Left ventricle myocardium superior (tissue), 1 donor: ENCODE measurements around the gene FAM216A. TPM values are rescaled to one million over a fixed set of nuclear protein-coding genes. Genes with fewer than 3 reads are reported as not detected.
"Not testable (repeated sequence)": the region's sequence is repeated elsewhere in the genome, so short reads cannot be mapped to it uniquely, and the experiment has no call there.

ENCODE experiments used
- ATAC-seq: fragments of 200-7000 bp; cut with Tn5 transposase; one replicate; pipeline ENCODE4 v1.9.1; 2020; ENCODE audit warnings: mild to moderate bottlenecking, moderate library complexity
- DNase-seq: peaks from one replicate; pipeline ENCODE4 v3.0.0-alpha.2; 2020
- intact Hi-C: fragments of 100-400 bp; cut with micrococcal nuclease; formaldehyde crosslinking; loops from one replicate; pipeline ENCODE4 v1.11.0; 2022
- long read RNA-seq: library from polyadenylated mRNA; unstranded; transcript quantifications from one replicate; pipeline ENCODE4 v2.0.0, GENCODE V29; 2021
- total RNA-seq: library from RNA; stranded (reverse); fragmentation: NEBNext Ultra II Directional; extraction: Animal tissue kit (Norgen Biotek cat#: 25700); gene quantifications from one replicate; pipeline ENCODE4 v1.2.1, GENCODE V29; 2021
- donor health status: DM: no; HTN: yes; CAD: no; lungs with severe emphysema.

Gene FAM216A, protein sequence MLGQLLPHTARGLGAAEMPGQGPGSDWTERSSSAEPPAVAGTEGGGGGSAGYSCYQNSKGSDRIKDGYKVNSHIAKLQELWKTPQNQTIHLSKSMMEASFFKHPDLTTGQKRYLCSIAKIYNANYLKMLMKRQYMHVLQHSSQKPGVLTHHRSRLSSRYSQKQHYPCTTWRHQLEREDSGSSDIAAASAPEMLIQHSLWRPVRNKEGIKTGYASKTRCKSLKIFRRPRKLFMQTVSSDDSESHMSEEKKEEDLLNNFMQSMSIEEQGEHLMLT
- 3.8 TPM for total RNA-seq
- long read RNA-seq, partial matches to known transcripts, result 0 of 7 reads
- long read RNA-seq, other reads (novel, unspliced or antisense), result 3 of 7 reads

DNA sequence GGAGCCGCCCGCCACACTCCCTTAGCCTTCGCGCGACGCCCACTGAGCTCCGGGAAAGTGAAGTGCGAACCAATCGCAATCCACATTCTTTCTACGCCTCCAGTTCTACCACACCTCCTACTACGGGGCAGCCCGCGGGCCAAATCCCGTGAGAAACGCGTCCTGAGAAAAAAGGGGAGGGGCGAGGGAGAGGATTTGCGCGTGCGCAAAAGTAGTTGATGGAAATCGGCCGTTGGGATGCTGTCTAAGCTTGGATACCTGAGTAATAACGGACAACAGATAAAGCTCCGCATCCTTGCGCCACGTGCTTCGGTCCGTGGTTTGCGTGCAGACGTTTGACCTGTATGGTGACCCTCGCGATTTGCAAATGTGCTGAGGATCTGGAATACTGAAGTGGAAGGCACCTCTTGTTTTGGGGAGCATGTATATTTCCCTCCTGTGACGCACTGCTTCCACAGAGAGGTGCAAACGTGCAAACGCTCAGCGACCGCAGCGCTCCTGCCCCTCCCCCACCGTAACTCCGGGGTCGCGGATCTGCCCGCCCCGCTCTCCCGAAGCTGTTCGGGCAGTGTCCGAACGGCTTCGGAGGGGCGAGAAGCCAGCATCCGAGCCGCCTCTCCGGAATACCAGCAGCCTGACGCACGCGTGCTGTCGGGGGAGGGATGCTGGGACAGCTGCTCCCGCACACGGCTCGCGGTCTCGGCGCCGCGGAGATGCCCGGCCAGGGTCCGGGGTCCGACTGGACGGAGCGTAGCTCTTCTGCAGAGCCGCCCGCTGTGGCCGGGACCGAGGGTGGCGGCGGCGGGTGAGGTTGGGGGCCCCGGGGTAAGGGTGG, at the start of gene FAM216A, which contains the start of gene GPN3:
Gene FAM216A, plus strand, starts transcription at position 632 of the 835 bp plus-strand sequence. Its CDS starts 31 bp downstream, at position 663.
Gene GPN3, minus strand, starts transcription at position 44 of the 835 bp plus-strand sequence. CDS start 54 bp downstream, outside the sequence.
- intact Hi-C loops, result no loop called here
- ATAC-seq (peak; percentile 95), DNase-seq (peak; percentile 96)

DNA sequence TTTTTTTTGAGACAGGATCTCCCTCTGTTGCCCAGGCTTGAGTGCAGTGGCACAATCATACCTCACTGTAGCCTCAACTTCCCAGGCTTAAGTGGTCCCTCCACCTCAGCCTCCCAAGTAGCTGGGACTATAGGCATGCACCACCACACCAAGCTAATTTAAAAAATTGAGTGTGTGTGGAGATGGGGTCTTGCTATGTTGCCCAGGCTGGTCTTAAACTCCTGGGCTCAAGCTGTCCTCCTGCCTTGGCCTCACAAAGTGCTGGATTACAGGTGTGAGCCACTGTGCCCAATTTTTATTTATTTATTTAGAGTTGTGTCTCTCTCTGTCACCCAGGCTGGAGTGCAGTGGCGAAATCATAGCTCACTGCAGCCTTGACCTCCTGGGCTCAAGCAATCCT, 48.0 kb upstream of the FAM216A start:
- intact Hi-C loops, ATAC-seq, DNase-seq: not testable (repeated sequence)

DNA sequence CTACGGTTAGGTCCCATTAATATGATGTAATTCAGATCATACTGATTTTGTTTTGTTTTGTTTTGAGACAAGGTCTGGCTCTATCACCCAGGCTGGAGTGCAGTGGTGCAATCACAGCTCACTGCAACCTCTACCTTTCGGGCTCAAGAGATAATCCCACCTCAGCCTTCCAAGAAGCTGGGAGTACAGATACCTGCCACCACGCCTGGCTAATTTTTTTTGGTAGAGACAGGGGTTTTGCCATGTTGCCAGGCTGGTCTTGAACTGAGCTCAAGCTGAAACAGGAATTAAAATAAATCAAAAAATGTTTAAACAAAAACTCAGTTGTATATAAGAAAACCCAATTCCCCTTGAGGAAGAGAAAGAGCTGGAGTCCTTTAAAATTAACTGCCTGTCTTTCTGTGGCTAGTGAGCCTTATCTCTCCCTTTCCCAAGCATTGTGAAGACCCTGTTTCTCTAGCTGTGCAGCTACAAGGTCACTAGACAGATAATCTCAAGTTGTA, 47.4 kb upstream of the FAM216A start:
- ATAC-seq (no peak), DNase-seq (no peak)
- intact Hi-C loops, result no loop called here

DNA sequence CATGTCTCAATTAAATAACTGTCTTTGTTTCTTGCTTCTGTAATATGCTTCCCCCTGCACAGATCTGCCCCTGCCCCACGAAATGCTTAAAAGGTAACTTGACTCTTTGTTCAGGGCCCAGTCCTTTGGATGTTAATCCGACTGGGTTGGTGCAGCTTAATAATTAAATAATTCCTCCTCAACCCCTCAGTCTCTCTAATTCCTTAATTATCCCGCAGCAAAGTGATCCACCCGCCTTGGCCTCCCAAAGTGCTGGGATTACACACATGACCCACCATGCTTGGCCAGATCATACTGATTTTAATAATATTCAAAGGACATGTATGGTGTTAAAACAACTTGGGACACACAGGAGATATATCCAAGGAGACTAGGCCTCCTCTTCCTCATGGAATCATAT, 46.9 kb upstream of the FAM216A start:
- DNase-seq, result no peak
- intact Hi-C loops, result no loop called here
- ATAC-seq, result no peak

DNA sequence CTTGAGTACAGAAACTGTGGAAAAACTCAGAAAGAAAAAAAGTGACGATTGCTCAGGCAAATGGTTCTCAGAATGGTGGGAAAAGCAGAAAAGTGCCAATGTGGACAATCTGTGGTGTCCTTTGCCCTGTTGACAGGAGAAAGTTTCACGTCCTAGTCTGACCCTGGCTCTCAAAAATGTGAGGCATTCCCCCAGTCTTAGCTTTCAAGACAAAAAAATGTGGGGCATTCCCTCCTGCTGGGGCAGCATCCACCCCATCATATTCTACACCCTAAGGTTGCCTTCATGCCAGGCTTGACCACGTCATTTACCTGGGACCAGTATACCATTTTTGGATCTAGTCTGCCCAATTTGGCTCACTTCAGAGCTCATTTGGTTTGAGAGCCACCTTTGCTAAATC, 44.4 kb upstream of the FAM216A start:
- no peak for ATAC-seq
- intact Hi-C loops, result no loop called here
- no peak for DNase-seq

DNA sequence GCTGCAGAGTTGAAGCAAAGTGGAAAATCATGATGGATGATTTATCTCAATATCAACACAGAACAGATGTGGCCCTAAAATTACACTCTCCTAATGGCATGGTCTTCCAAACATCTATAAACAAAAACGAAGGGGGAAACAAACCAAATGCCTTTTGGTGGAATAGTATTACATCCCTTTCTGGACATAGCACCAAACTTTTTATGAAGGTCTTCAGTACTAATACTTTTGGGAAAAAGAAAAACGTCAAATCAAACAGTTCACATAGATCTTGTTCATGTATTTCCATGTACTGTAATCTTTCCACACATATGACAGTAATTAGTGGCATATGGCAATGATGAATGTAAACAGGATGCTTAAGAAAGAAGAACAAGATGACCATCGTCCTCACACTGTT, 42.2 kb upstream of the FAM216A start:
- intact Hi-C loops, result no loop called here
- ATAC-seq, result no peak
- DNase-seq, result no peak

DNA sequence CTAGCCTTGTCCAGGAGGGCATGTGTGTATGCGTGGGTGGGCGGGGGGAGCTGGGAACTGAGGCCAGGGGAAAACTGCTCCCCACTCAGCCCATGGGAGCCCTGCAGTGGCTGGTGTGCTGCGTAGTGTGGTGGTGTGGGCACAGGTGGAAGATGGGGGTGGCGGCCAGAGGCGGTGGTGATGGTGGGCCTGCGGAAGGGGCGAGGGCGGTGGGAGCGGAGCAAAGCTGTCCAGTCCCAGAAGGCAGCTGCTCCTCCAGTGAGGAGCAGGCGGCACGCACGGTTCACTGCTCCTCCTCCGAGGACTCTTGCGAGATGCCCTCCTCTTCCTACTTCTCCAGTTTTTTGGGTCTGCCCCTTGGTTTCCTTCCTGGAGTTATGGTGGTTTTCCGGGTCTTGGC, 39.0 kb upstream of the FAM216A start:
- not testable (repeated sequence) for ATAC-seq, DNase-seq
- intact Hi-C loops, result loop anchor here (5.0 kb wide), 1 partner anchor 327 kb away; no protein-coding TSS in a partner anchor

DNA sequence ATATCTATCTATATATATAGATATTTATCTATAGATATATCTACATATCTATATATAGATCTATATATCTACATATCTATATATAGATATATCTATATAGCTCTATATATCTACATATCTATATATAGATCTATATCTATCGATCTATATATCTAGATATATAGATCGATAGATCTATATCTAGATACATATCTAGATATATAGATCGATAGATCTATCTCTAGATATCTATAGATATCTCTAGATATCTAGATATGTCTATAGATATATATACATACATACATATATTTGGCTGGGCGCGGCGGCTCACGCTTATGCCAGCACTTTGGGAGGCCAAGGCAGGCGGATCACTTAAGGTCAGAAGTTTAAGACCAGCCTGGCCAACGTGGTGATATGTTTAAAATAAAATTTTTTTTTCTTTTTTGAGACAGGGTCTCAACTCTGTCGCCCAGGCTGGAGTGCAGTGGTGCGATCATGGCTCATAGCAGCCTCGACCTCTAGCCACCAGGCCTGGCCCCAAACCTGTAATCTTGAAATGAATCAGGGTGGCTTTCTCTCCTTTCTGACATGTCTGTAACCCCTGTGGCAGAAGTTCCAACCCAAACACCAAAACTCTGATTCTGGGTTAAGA, 36.6 kb upstream of the FAM216A start:
- no peak for ATAC-seq
- intact Hi-C loops, result loop anchor here (5.0 kb wide), 1 partner anchor 330 kb away; no protein-coding TSS in a partner anchor
- DNase-seq, result peak; percentile 41

DNA sequence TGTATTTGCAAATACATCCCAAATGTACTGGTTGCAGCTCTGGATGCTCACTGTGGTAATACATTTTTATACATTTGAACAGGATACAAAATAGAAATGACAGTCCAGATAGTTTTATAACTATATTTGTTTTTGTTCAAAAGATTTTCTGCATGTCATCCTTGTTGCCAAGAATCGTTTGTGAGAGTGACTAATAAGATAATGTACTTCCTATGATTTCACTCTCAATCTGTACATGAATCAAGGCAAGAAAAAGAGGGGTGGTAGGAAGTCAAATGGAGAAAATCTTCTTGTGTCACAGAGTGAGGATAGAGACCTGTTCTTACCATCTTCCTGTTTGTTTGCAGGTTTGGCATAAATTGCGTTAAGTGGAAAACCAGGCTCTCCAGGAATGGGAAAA, 32.4 kb upstream of the FAM216A start:
- DNase-seq, result no peak
- no peak for ATAC-seq
- intact Hi-C loops, result no loop called here

DNA sequence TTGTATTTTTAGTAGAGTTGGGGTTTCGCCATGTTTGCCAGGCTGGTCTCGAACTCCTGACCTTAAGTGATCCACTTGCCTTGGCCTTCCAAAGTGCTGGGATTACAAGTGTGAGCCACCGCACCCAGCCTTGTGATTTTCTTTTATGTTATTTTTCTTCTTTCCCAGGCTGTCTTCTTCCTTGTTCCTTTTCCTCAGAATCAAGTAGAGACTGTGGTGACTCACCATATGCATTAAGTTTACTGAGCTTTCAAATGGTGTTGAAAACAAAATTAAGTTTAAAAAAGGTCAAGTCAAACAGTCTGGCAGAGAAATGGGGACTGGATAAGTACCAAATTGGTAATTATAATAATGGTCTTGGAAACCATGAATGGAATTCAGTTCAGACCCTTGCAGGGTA, 24.2 kb upstream of the FAM216A start:
- DNase-seq (no peak), ATAC-seq (no peak)
- intact Hi-C loops, result no loop called here

DNA sequence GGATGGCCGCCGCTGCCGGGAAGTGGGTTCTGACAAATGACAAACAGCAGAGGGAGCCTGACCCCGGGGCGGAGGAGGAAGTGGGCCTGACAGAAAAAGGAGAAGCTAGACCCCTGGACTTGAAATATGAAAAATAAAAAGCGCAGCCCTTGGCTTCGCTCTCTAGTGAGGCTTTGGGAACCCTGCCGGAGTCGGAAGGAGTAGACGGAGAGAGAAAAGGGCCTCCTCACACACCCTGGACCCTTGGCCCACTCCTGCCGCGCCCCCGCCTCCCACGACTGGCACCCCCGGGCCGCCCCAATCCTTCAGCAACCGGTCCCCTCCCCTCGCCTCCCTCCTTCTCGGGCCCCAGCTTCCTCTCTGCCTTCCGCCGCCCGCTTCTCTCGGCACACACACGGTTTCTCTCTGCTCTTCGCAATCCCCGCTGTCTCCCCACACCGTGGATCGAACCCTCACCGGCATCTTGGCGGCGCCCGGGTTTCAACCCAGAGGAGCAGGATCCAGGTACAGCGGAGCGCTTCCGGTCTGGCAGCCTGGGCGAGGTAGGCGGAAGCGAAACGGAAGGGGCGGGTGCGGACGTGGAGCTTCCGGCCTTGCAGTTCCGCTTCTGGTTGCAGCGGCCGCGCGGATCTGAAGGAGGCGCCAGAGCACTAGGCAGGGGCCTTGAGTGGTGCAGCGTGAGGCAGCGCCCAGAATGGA, 18.7 kb upstream of the FAM216A start, which contains the start of gene ARPC3:
Gene ARPC3, minus strand, starts transcription at position 539 of the 699 bp plus-strand sequence. Its CDS starts 77 bp downstream, at position 462.
- intact Hi-C loops, result loop anchor here (5.0 kb wide), 1 partner anchor 437 kb away; no protein-coding TSS in a partner anchor
- peak; percentile 97 for DNase-seq
- ATAC-seq, result peak; percentile 99

DNA sequence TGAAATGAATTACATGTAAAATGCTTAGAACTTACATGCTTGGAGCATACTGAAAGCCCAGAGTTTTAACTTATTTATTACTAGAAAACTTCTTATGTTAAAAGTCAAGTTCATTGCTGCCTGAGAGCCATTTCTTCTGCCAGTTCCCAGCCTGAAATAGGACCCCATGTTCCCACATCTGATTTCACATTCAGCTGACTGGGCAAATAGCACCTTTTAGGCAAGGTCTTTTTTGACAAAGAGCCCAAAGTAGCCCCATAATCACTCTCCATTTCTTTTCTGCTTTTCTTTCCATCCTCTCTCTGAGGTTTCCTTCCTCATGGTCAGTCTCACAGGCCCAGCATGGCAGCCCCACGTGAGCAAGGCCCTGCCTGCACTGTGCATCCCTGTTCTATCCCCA, 17.4 kb upstream of the FAM216A start:
- intact Hi-C loops, result no loop called here
- DNase-seq (no peak), ATAC-seq (no peak)

DNA sequence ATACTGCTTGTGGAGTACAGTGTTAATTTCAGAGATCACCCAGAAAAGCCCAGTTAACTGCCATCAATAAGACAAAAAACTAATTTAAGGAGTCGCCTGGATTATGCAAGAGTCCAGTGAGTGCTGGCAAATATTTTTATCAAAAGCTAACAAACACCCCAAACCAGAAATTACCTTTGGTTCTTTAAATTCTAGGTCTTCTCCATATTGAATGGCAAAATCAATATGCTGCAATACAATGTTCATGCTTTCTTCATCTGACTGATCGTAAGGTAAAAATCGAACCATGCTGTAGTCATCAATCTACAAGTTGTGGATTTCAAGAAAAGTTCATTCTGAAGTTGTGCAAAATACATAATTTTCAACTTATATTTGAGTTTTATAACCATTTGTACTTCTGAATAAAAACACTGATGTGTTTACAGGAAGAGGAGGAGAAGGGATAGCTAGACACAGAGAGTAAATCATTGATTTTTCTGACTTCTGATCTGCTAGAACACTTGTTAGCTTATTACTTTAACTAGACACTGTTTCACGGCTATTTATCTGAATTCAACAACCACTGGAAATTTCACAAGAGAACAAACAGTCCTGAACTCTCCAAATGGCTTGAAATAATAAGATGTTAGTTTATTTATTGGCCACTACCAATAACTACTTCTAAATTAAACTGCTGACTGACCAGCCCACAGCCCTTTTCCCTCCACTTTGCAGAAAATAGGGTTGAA, 14.9 kb upstream of the FAM216A start:
- intact Hi-C loops, result no loop called here
- DNase-seq, result no peak

DNA sequence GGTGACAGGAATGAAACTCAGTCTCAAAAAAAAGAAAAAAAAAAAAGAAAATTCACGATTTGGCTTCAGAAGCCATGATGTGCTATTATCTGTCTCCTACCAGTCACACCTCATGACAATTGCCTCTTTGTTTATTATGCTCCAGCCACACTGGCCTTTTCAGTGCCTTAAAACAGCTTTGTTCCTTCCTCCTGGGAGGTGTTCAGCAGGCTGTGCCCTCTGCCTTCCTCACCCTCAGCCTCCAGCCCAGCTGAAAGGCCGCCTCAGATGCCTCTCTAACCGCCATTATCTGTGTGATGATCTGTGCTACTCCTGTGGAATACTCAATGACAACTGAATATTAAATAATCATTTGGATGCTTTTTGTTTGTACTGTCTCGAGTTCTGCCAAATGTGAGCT, 9.9 kb upstream of the FAM216A start:
- intact Hi-C loops, result no loop called here
- ATAC-seq (no peak), DNase-seq (no peak)

More for the DNA sequence above, 14.9 kb upstream of the FAM216A start:
- no peak for ATAC-seq

DNA sequence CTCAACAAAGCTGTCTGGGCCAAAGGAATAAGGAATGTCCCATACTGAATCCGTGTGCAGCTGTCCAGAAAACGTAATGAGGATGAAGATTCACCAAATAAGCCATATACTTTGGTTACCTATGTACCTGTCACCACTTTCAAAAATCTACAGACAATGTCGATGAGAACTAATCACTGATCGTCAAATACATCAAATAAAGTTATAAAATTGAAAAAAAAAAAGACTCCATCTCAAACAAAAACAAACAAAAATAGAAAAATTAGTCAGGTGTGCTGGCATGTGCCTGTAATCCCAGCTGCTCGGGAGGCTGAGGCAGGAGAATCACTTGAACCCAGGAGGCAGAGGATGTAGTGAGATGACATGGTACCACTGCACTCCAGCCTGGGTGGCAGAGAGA, 7.5 kb upstream of the FAM216A start:
- DNase-seq, result not testable (repeated sequence)

DNA sequence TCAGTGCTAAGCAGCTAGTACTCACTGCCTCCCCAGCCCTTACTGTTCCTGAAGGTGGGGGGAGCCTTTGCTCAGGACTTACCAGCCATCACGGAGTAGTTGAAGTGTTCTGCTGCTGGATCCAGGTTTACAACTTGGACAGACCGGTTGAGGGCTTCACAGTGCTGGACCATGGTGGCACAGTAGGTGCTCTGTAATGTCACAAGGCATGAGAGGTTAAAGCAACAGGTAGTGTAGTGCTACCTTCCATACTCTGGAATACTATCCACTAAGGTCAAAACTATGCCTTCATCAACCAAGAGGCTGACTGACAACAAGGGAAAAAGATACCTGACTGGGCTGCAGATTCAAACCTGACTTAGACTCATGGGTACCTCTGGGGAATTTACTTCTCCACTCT, 3.6 kb upstream of the FAM216A start:
- no peak for ATAC-seq

More for the DNA sequence above, 7.5 kb upstream of the FAM216A start:
- intact Hi-C loops, ATAC-seq: not testable (repeated sequence)

DNA sequence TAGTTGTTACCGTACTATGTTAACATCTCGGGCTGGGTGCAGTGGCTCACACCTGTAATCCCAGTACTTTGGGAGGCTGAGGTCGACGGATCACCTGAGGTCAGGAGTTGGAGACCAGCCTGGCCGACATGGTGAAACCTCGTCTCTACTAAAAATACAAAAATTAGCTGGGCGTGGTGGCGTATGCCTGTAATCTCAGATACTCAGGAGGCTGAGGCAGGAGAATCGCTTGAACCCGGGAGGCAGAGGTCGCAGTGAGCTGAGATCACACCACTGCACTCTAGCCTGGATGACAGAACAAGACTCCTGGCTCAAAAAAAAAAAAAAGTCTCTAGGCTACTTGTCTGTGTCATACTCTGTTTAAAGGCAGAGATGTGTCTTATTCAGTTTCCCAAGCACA, 2.9 kb upstream of the FAM216A start:
- DNase-seq, ATAC-seq, intact Hi-C loops: not testable (repeated sequence)

More for the DNA sequence above, 3.6 kb upstream of the FAM216A start:
- intact Hi-C loops, result no loop called here
- DNase-seq, result no peak

DNA sequence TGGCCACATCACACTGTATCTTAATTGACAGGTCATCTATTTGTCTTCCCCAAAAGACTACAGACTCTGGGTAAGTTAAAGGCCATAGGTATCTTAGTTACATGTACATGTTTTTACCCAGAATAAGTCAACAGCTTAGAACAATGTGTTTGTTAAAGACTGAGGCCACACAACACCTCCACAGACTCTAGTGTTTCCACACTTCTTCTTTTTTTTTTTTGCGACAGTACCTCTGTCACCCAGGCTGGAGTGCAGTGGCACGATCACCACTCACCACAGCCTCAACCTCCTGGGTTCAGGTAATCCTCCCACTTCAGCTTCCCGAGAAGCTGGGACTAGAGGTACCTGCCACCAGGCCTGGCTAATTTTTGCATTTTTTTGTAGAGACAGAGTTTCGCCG, 1.9 kb upstream of the FAM216A start:
- intact Hi-C loops, result no loop called here
- ATAC-seq, result no peak
- no peak for DNase-seq
